A549 (cell line): ENCODE results near the gene LRRC63. TPM values are rescaled to one million over a fixed set of nuclear protein-coding genes. Genes with fewer than 3 reads are reported as not detected.

Experiments used
- polyA plus RNA-seq, 4 experiments: library from polyadenylated mRNA; depleted of rRNA in 3 of 4; stranded (reverse); fragments of >200 nt; fragmentation: RNase III in 1 of 4; extraction: RNeasy Plus Mini Kit Qiagen cat#74134 plus additional on column Dnase treatment in 1 of 4; gene quantifications; 2 replicates in 3 of 4; 3 replicates in 1 of 4; pipeline ENCODE4 v1.2.3, GENCODE V29; 2011 to 2017
- small RNA-seq, 6 experiments: library from RNA; depleted of rRNA; stranded (forward); fragments of <200 nt; gene quantifications; one replicate each; pipeline ENCODE3, GENCODE V24; 2012

The LRRC63 gene
- polyA plus RNA-seq, 2 of the 4 experiments (the other 2 are of a cell fraction) = 0.06 to 0.19 TPM

Small RNA genes within 50 kb of the gene (small RNA-seq; reads per million reads assigned to genes)
- gene RN7SKP5 = 0 to 0.43 (median 0) reads per million in 6 experiments
- gene RN7SL288P = 0 reads per million in 6 experiments

Other genes starting within 250 kb of the LRRC63 start
- gene ZC3H13, start 159.2 kb upstream of the LRRC63 start, polyA plus RNA-seq (2011; rRNA removed) = 9.5 and 13.2 TPM in 2 replicates
- gene ZC3H13, start 159.2 kb upstream of the LRRC63 start, polyA plus RNA-seq (2017; fragmentation: RNase III; extraction: RNeasy Plus Mini Kit Qiagen cat#74134 plus additional on column Dnase treatment) = 17.5 to 17.8 TPM (median 17.6 TPM) in 3 replicates
- 0.48 and 0.49 TPM in 2 replicates for gene CPB2, start 106.9 kb upstream of the LRRC63 start, polyA plus RNA-seq (2011; rRNA removed)
- gene CPB2, start 106.9 kb upstream of the LRRC63 start, polyA plus RNA-seq (2017; fragmentation: RNase III; extraction: RNeasy Plus Mini Kit Qiagen cat#74134 plus additional on column Dnase treatment) = 0.05 TPM in 1 of 3 replicates, not detected in the others
- gene LCP1, start 29.8 kb upstream of the LRRC63 start, polyA plus RNA-seq (2011; rRNA removed) = 0.19 and 0.34 TPM in 2 replicates
- gene LCP1, start 29.8 kb upstream of the LRRC63 start, polyA plus RNA-seq (2017; fragmentation: RNase III; extraction: RNeasy Plus Mini Kit Qiagen cat#74134 plus additional on column Dnase treatment) = 0.07 to 0.09 TPM in 2 of 3 replicates, not detected in the other
- gene RUBCNL, start 175.3 kb downstream of the LRRC63 start, polyA plus RNA-seq (2011; rRNA removed) = 0.05 TPM in 1 of 2 replicates, not detected in the other
- gene RUBCNL, start 175.3 kb downstream of the LRRC63 start, polyA plus RNA-seq (2017; fragmentation: RNase III; extraction: RNeasy Plus Mini Kit Qiagen cat#74134 plus additional on column Dnase treatment) = not detected in 3 replicates